CD4-positive, alpha-beta memory T cell (primary cell): ENCODE results near the gene USH1C. TPM values are rescaled to one million over a fixed set of nuclear protein-coding genes. Genes with fewer than 3 reads are reported as not detected.

Experiments used
- CTCF ChIA-PET: fragments of 350-600 bp; sonication (Branson Sonifier 250); formaldehyde crosslinking; loops from one replicate; lab custom pipeline; 2021; ENCODE audit warnings: inconsistent platforms; ENCODE audit not compliant: partially characterized antibody; lab: Charles Lee
- POLR2A ChIA-PET: fragments of 350-600 bp; sonication (Branson Sonifier 250); formaldehyde crosslinking; loops from one replicate; lab custom pipeline; 2021; ENCODE audit not compliant: partially characterized antibody; lab: Charles Lee
- DNase-seq, 5 donors: peaks; one replicate each; pipeline versions ENCODE4 v3.0.0 to v3.0.0-alpha.2; 2020 to 2022; ENCODE audit warnings: mixed read lengths in 1 of 5
- H3K27ac ChIP-seq: one replicate; pipeline ENCODE4 v1.7.0; 2013; ENCODE audit warnings: low read depth, low read length
- H3K27me3 ChIP-seq: 2 replicates; pipeline ENCODE4 v1.7.0; 2013; ENCODE audit warnings: mild to moderate bottlenecking, low read length, moderate library complexity; ENCODE audit not compliant: insufficient read depth
- H3K36me3 ChIP-seq: 2 replicates; pipeline ENCODE4 v1.7.0; 2013; ENCODE audit warnings: mild to moderate bottlenecking, low read length, moderate library complexity; ENCODE audit not compliant: insufficient read depth
- H3K4me1 ChIP-seq: 2 replicates; pipeline ENCODE4 v1.7.0; 2013; ENCODE audit warnings: mild to moderate bottlenecking, low read length, moderate library complexity; ENCODE audit not compliant: insufficient read depth
- H3K4me3 ChIP-seq, 2 donors: one replicate each; pipeline ENCODE4 v1.7.0; 2013; ENCODE audit warnings: low read length in 2 of 2, mild to moderate bottlenecking in 1 of 2
- H3K9me3 ChIP-seq, 2 donors: one replicate each; pipeline ENCODE4 v1.7.0; 2013; ENCODE audit warnings: low read length in 2 of 2, control low read depth in 1 of 2; ENCODE audit not compliant: control insufficient read depth in 1 of 2
- H3K27ac Mint-ChIP-seq, 7 donors: one replicate each; pipeline ENCODE4 v1.8.0; 2020 to 2021; ENCODE audit warnings: mixed read lengths in 7 of 7, mild to moderate bottlenecking in 6 of 7, inconsistent platforms in 3 of 7, moderate library complexity in 3 of 7
- H3K27me3 Mint-ChIP-seq, 2 donors: one replicate each; pipeline ENCODE4 v1.8.0; 2020 to 2021; ENCODE audit warnings: mixed read lengths in 2 of 2
- H3K36me3 Mint-ChIP-seq, 2 donors: one replicate each; pipeline ENCODE4 v1.8.0; 2020 to 2021; ENCODE audit warnings: mixed read lengths in 2 of 2, inconsistent platforms in 1 of 2, mild to moderate bottlenecking in 1 of 2
- H3K4me1 Mint-ChIP-seq, 4 donors: one replicate each; pipeline ENCODE4 v1.8.0; 2020 to 2021; ENCODE audit warnings: mixed read lengths in 4 of 4, mild to moderate bottlenecking in 1 of 4
- H3K4me3 Mint-ChIP-seq, 8 donors: one replicate each; pipeline ENCODE4 v1.8.0; 2020 to 2021; ENCODE audit warnings: mixed read lengths in 8 of 8, mild to moderate bottlenecking in 7 of 8, moderate library complexity in 6 of 8, inconsistent platforms in 3 of 8
- H3K9me3 Mint-ChIP-seq, 8 donors: one replicate each; pipeline ENCODE4 v1.8.0; 2020 to 2021; ENCODE audit warnings: mixed read lengths in 8 of 8, mild to moderate bottlenecking in 5 of 8, inconsistent platforms in 3 of 8, moderate library complexity in 1 of 8
- intact Hi-C: fragments of 100-400 bp; cut with micrococcal nuclease; formaldehyde crosslinking; loops from one replicate; pipeline ENCODE4 v1.15.1; 2023
- polyA plus RNA-seq, 2 donors: library from polyadenylated mRNA; unstranded; fragments of 300-500 nt; fragmentation: Illumina TruSeq; gene quantifications; one replicate each; pipeline ENCODE4 v1.2.3, GENCODE V29; 2021
- total RNA-seq, 2 experiments: library from RNA; stranded (reverse); gene quantifications; one replicate each; pipeline ENCODE4 v1.2.3, GENCODE V29; 2021

Gene USH1C
- total and polyA plus RNA-seq, 4 experiments from 2014 or later = not detected

GRCh38 chr11:17543574-17544180, 539 bp downstream of the USH1C start:
- ChIA-PET POLR2A (no interaction called here), CTCF (interaction anchor here (2.4 kb wide), 1 partner anchor 10 kb away, joined by 6 read pairs; no protein-coding TSS in a partner anchor)
- no peaks in the 10 kb centered on the region for H3K9me3 ChIP-seq
- H3K4me3 ChIP-seq = no peak overlapping the region
- peaks cover 1 to 4% (median 3%) of the 10 kb centered on the region in 4 donors for H3K4me1 Mint-ChIP-seq
- intact Hi-C loops = no loop called here
- H3K9me3 Mint-ChIP-seq = no peaks in the 10 kb centered on the region
- no peak for DNase-seq
- H3K27ac Mint-ChIP-seq = no peak overlapping the region
- H3K36me3 Mint-ChIP-seq = no peaks in the 10 kb centered on the region
- no peak overlapping the region for H3K27ac ChIP-seq
- H3K36me3 ChIP-seq = no peaks in the 10 kb centered on the region
- no peaks in the 10 kb centered on the region for H3K27me3 ChIP-seq
- H3K4me3 Mint-ChIP-seq = peak overlapping the region in 3 of 8 donors; percentile 24 to 27 (median 24)
- no peaks in the 10 kb centered on the region for H3K4me1 ChIP-seq
- peaks cover 19 to 28% of the 10 kb centered on the region in 2 donors for H3K27me3 Mint-ChIP-seq

DNA sequence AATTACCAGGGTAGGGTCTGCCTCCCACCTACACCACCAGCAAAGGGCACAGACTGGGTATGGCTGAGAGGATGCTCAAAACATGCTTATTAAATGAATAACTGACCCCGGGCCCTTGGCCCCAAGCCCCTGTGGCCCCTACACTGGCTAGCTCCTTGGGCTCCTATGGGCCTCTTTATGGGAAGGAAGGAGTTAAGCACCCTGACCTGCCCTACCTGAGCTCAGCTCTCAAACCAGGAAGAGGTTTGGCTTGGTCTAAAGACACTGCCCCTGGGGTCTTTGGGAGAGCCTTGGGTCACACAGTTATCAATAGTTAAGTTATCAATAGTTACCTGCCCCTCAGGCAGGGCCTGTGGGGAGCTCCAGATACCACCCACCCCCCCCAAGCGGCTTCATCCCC, 1.2 kb downstream of the USH1C start:
- peaks cover 18 to 27% of the 10 kb centered on the region in 2 donors for H3K27me3 Mint-ChIP-seq

GRCh38 chr11:17542249-17542648, 2.0 kb downstream of the USH1C start:
- ChIA-PET POLR2A (no interaction called here), CTCF (interaction anchor here (1.2 to 2.4 kb wide), 2 partner anchors 9 to 14 kb away, joined by 5 to 6 read pairs; no protein-coding TSS in a partner anchor)
- intact Hi-C loops = no loop called here
- H3K27ac ChIP-seq = no peak overlapping the region
- no peak overlapping the region for H3K4me3 Mint-ChIP-seq
- no peaks in the 10 kb centered on the region for H3K27me3 ChIP-seq
- H3K9me3 Mint-ChIP-seq = no peaks in the 10 kb centered on the region
- no peak overlapping the region for H3K4me3 ChIP-seq
- peaks cover 1 to 4% (median 3%) of the 10 kb centered on the region in 4 donors for H3K4me1 Mint-ChIP-seq
- no peaks in the 10 kb centered on the region for H3K36me3 ChIP-seq
- no peak overlapping the region for H3K27ac Mint-ChIP-seq
- H3K9me3 ChIP-seq = no peaks in the 10 kb centered on the region
- H3K27me3 Mint-ChIP-seq = peaks cover 14 to 23% of the 10 kb centered on the region in 2 donors
- H3K36me3 Mint-ChIP-seq = no peaks in the 10 kb centered on the region
- H3K4me1 ChIP-seq = no peaks in the 10 kb centered on the region
- no peak for DNase-seq

More for the DNA sequence above, 1.2 kb downstream of the USH1C start:
- no peak for DNase-seq
- CTCF ChIA-PET = interaction anchor here (1.2 to 2.4 kb wide), 2 partner anchors 10 to 15 kb away, joined by 5 to 6 read pairs; no protein-coding TSS in a partner anchor
- Mint-ChIP-seq H3K4me1 (peaks cover 1 to 4% (median 3%) of the 10 kb centered on the region in 4 donors), H3K36me3 (no peaks in the 10 kb centered on the region), H3K9me3 (no peaks in the 10 kb centered on the region), H3K27ac (no peak overlapping the region), H3K4me3 (no peak overlapping the region)
- Histone ChIP-seq H3K9me3 (no peaks in the 10 kb centered on the region), H3K4me1 (no peaks in the 10 kb centered on the region), H3K27me3 (no peaks in the 10 kb centered on the region), H3K27ac (no peak overlapping the region), H3K4me3 (no peak overlapping the region), H3K36me3 (no peaks in the 10 kb centered on the region)
- intact Hi-C loops = no loop called here
- POLR2A ChIA-PET = no interaction called here

DNA sequence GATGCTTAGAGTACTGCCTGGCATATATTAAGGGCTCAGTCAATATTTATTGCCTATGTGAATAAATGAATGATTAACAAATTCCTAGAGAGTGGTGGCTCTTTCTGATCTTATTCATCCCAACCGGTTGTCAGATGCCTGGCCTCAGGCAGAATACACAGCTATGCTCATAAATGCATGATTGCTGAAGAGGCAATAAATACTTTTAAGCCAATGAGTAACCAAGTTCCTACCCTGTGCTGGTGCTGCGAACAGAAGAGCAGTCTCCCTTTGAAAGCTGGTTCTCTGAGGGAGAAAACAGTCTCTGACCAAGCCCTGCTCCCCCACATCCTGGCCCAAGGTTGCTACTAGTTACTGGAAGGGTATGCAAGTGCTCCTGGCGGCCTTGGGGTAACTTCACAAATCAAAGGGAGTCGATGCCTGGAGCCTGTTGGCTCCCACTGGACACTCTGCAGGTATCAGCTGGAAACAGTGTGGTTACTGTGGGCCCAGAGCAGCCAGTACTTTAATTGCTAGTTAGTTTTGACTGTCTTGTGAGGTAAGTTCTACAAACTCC, 2.8 kb downstream of the USH1C start:
- H3K27ac ChIP-seq = no peak overlapping the region
- no peaks in the 10 kb centered on the region for H3K27me3 ChIP-seq
- Mint-ChIP-seq H3K4me3 (no peak overlapping the region), H3K27ac (no peak overlapping the region), H3K36me3 (no peaks in the 10 kb centered on the region), H3K27me3 (peaks cover 7 to 16% of the 10 kb centered on the region in 2 donors), H3K4me1 (peaks cover 1 to 4% (median 3%) of the 10 kb centered on the region in 4 donors), H3K9me3 (no peaks in the 10 kb centered on the region)
- DNase-seq = no peak
- ChIA-PET CTCF (interaction anchor here (2.4 kb wide), 1 partner anchor 8 kb away, joined by 6 read pairs; no protein-coding TSS in a partner anchor), POLR2A (no interaction called here)
- no peaks in the 10 kb centered on the region for H3K4me1 ChIP-seq
- H3K4me3 ChIP-seq = no peak overlapping the region
- intact Hi-C loops = no loop called here
- H3K9me3 ChIP-seq = no peaks in the 10 kb centered on the region
- no peaks in the 10 kb centered on the region for H3K36me3 ChIP-seq

- no peak for DNase-seq
- CTCF ChIA-PET = no interaction called here
- Mint-ChIP-seq H3K4me1 (peaks cover 1 to 4% (median 3%) of the 10 kb centered on the region in 4 donors), H3K36me3 (no peaks in the 10 kb centered on the region), H3K27me3 (peaks cover 2 to 10% of the 10 kb centered on the region in 2 donors), H3K4me3 (no peak overlapping the region), H3K9me3 (no peaks in the 10 kb centered on the region), H3K27ac (no peak overlapping the region)
- H3K27ac ChIP-seq = no peak overlapping the region
- H3K9me3 ChIP-seq = no peaks in the 10 kb centered on the region
- H3K27me3 ChIP-seq = no peaks in the 10 kb centered on the region
- H3K36me3 ChIP-seq = no peaks in the 10 kb centered on the region
- no peaks in the 10 kb centered on the region for H3K4me1 ChIP-seq
- H3K4me3 ChIP-seq = no peak overlapping the region
- intact Hi-C loops = no loop called here
- POLR2A ChIA-PET = no interaction called here
Measured at GRCh38 chr11:17540807-17541206, 3.4 kb downstream of the USH1C start.

- Mint-ChIP-seq H3K27ac (peak overlapping the region in 1 of 7 donors; percentile 64), H3K4me3 (no peak overlapping the region), H3K36me3 (no peaks in the 10 kb centered on the region), H3K27me3 (peaks cover 0 to 6% of the 10 kb centered on the region in 2 donors), H3K9me3 (no peaks in the 10 kb centered on the region), H3K4me1 (peaks cover 0 to 3% (median 1%) of the 10 kb centered on the region in 4 donors)
- no peak for DNase-seq
- Histone ChIP-seq H3K27me3 (no peaks in the 10 kb centered on the region), H3K27ac (no peak overlapping the region), H3K4me3 (no peak overlapping the region), H3K36me3 (no peaks in the 10 kb centered on the region), H3K4me1 (no peaks in the 10 kb centered on the region), H3K9me3 (no peaks in the 10 kb centered on the region)
- POLR2A ChIA-PET = no interaction called here
- intact Hi-C loops = no loop called here
- CTCF ChIA-PET = interaction anchor here (1.6 kb wide), 1 partner anchor 11 kb away, joined by 11 read pairs; no protein-coding TSS in a partner anchor
Measured at GRCh38 chr11:17538731-17539130, 5.5 kb downstream of the USH1C start.

- H3K36me3 ChIP-seq = no peaks in the 10 kb centered on the region
- no peaks in the 10 kb centered on the region for H3K4me1 ChIP-seq
- H3K27me3 ChIP-seq = no peaks in the 10 kb centered on the region
- Mint-ChIP-seq H3K4me3 (no peak overlapping the region), H3K36me3 (no peaks in the 10 kb centered on the region), H3K9me3 (no peaks in the 10 kb centered on the region), H3K27me3 (peaks cover 0 to 3% of the 10 kb centered on the region in 2 donors), H3K4me1 (no peaks in the 10 kb centered on the region), H3K27ac (no peak overlapping the region)
- no peak overlapping the region for H3K4me3 ChIP-seq
- intact Hi-C loops = no loop called here
- H3K9me3 ChIP-seq = no peaks in the 10 kb centered on the region
- POLR2A ChIA-PET = interaction anchor here (0.5 kb wide), 1 partner anchor 328 kb away, joined by 3 read pairs; no protein-coding TSS in a partner anchor
- no peak overlapping the region for H3K27ac ChIP-seq
- CTCF ChIA-PET = interaction anchor here (1.6 kb wide), 1 partner anchor 10 kb away, joined by 11 read pairs; no protein-coding TSS in a partner anchor
- DNase-seq = no peak
Measured at GRCh38 chr11:17538054-17538453, 6.2 kb downstream of the USH1C start.
